HL-60 (cell line): Measurements from ENCODE around the gene MIDN.

Experiments used
- DNase-seq, 2 experiments: peaks; one replicate each; pipeline ENCODE4 v3.0.0-alpha.2; 2010 to 2020; ENCODE audit warnings: low read depth in 1 of 2, low spot score in 1 of 2
- H3K27ac ChIP-seq: fragments of 250-450 bp; sonication (Bioruptor Pico); replicated peaks from 2 replicates; pipeline ENCODE4 v1.5.1; 2020; ENCODE audit warnings: mild to moderate bottlenecking, moderate library complexity
- H3K27me3 ChIP-seq: fragments of 250-450 bp; sonication (Bioruptor Pico); 2 replicates; pipeline ENCODE4 v1.5.1; 2021; ENCODE audit warnings: mild to moderate bottlenecking, moderate library complexity; ENCODE audit not compliant: insufficient read depth, poor library complexity, severe bottlenecking
- H3K4me3 ChIP-seq: replicated peaks from 2 replicates; pipeline ENCODE4 v1.5.1; 2011; ENCODE audit warnings: mild to moderate bottlenecking, control low read depth, low read length; ENCODE audit not compliant: insufficient read depth
- GABPA ChIP-seq: IDR thresholded peaks from 2 replicates; pipeline ENCODE4 v1.6.1; 2012; ENCODE audit warnings: low read depth
- POLR2AphosphoS5 ChIP-seq: IDR thresholded peaks from 2 replicates; pipeline ENCODE4 v1.6.1; 2012; ENCODE audit warnings: low read depth
- SPI1 ChIP-seq: IDR thresholded peaks from 2 replicates; pipeline ENCODE4 v1.6.1; 2012; ENCODE audit warnings: low read depth, mild to moderate bottlenecking, borderline replicate concordance
- TF ChIP-seq, protein P1 (sequence below): IDR thresholded peaks from 2 replicates; pipeline ENCODE4 v1.6.1; 2012; ENCODE audit warnings: low read depth; ENCODE audit not compliant: insufficient replicate concordance
- TF ChIP-seq, protein P2 (sequence below): IDR thresholded peaks from one replicate; pipeline ENCODE4 v1.5.1; 2011; ENCODE audit warnings: low read length, control low read depth, inconsistent platforms; ENCODE audit not compliant: insufficient read depth

The MIDN gene

DNA sequence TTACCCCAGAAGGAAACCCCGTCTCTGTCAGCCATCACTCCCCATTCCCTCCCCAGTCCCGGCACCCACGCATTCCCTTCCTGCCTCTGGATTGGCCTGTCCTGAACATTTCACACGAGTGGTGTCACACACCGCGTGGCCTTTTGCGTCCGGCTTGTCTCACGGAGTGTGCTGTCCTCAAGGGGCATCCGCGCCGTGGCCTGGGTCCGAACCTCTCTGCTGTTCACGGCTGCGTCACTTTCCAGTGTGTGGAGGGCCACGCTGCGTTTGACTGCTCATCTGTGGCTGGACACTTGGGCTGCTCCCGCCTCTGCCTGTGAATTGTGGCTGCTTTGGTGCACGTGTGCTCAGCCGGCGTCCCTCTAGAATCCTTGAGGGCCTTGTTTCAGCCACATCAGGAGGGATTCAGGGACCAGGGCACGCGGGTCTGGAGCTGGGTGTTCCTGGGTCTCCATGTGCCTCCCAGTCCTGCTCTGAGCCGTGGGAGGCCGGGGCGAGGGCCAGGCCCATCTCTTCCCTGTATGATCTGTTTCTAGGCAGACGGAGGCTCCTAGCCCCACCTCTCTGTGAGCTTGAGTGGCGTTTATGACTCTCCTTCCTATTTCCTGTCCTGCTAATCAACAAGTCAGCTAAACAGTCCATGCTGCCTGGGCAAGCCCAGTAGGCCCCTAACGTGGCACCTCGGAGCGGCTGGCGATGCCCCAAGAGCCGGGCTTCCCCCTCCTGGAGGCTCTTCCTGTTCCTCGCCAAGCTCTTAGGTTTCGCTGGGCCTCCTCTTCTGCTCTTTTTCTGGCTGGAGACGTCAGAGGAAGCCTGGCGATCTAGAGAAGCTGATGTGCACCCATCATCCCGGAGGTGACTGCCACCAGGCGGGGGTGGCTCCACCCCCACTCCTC, 34.7 kb upstream of the MIDN start:
- Histone ChIP-seq H3K27me3 (no peaks in the 10 kb centered on the region), H3K27ac (peak overlapping the region; percentile 48), H3K4me3 (no peak overlapping the region)
- TF ChIP-seq, protein P1, sequence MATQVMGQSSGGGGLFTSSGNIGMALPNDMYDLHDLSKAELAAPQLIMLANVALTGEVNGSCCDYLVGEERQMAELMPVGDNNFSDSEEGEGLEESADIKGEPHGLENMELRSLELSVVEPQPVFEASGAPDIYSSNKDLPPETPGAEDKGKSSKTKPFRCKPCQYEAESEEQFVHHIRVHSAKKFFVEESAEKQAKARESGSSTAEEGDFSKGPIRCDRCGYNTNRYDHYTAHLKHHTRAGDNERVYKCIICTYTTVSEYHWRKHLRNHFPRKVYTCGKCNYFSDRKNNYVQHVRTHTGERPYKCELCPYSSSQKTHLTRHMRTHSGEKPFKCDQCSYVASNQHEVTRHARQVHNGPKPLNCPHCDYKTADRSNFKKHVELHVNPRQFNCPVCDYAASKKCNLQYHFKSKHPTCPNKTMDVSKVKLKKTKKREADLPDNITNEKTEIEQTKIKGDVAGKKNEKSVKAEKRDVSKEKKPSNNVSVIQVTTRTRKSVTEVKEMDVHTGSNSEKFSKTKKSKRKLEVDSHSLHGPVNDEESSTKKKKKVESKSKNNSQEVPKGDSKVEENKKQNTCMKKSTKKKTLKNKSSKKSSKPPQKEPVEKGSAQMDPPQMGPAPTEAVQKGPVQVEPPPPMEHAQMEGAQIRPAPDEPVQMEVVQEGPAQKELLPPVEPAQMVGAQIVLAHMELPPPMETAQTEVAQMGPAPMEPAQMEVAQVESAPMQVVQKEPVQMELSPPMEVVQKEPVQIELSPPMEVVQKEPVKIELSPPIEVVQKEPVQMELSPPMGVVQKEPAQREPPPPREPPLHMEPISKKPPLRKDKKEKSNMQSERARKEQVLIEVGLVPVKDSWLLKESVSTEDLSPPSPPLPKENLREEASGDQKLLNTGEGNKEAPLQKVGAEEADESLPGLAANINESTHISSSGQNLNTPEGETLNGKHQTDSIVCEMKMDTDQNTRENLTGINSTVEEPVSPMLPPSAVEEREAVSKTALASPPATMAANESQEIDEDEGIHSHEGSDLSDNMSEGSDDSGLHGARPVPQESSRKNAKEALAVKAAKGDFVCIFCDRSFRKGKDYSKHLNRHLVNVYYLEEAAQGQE: no peak
- TF ChIP-seq POLR2AphosphoS5: 0 out of 2 replicates have a peak, but pooled peaks have one; percentile 25
- peak; percentile 57; the same call in 1 of the 2 replicates for TF ChIP-seq SPI1
- DNase-seq: peak; percentile 75 to 83

DNA sequence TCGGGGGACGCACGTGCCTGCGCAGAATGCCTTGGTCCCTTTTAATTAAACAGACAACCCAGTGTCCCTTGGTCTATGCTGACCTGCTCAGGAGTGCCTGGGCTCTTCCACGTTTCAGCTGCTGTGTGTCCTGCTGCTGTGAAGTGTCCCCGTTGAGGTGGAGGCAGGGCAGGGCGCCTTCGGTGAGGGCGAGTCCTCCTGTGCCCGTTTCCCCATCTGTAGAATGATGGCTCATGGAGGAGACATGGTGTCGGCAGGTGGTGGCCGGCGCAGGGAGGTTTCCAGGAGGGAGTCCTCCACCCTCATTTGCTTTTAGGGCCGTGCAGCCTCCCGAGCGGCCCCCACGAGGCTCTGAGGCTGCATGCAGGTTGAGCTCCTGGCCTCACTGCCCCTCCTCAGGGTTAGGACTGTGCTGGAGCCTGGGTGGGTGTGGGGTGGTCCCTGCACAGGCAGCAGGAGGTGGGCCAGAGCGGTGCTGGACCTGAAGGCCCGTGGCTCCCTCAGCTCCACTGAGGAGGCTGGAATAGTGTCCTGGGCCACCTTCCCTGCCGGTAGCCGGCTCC, 34.0 kb upstream of the MIDN start:
- no peaks in the 10 kb centered on the region for H3K27me3 ChIP-seq
- peak overlapping the region; percentile 48 for H3K27ac ChIP-seq
- no peak for DNase-seq
- TF ChIP-seq, protein P2, sequence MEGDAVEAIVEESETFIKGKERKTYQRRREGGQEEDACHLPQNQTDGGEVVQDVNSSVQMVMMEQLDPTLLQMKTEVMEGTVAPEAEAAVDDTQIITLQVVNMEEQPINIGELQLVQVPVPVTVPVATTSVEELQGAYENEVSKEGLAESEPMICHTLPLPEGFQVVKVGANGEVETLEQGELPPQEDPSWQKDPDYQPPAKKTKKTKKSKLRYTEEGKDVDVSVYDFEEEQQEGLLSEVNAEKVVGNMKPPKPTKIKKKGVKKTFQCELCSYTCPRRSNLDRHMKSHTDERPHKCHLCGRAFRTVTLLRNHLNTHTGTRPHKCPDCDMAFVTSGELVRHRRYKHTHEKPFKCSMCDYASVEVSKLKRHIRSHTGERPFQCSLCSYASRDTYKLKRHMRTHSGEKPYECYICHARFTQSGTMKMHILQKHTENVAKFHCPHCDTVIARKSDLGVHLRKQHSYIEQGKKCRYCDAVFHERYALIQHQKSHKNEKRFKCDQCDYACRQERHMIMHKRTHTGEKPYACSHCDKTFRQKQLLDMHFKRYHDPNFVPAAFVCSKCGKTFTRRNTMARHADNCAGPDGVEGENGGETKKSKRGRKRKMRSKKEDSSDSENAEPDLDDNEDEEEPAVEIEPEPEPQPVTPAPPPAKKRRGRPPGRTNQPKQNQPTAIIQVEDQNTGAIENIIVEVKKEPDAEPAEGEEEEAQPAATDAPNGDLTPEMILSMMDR: no peak
- TF ChIP-seq GABPA (no peak), SPI1 (no peak), POLR2AphosphoS5 (no peak)
- TF ChIP-seq, protein P1: no peak
- H3K4me3 ChIP-seq: no peak overlapping the region

DNA sequence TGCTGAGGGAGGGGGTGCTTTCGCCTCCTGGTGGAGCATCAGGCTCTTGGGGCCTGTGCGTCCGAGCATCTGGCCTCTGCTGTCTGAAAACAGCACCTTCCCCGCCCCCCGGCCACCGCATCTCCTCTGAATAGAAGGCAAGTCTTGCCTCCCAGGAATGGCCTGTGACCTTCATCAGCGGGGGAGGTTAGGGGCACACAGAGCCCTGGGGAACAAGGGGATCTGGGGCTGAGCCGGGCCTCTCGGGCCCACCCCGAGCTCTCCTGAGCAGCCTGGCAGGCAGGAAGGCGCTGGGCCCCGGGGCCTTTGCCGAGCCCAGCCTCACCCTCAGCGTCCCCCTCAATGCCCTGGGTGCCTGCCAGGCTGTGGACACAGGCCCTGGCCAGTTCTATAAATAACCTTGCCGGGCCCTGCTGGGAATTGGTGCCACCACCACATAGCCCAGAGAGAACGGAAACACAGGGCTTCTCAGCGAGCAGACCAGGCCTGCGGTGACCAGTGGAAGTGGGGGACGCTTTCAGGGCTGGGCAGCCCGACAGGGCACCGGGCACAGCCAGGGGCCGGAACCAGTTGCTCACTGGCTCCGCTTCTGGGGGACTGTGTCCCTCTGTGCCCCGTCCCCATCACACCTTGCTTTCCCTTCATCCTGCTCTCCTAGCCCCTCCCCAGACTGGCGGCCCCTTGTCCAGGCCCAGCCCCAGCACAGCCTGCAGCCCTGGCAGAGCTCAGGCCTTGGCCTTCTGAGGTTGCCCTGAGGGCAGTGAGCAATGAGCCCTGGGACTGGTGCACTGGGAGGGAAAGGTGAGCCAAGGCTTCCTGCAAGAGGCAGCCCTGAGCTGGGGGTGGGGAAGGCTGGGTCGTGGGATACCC, 33.3 kb upstream of the MIDN start:
- no peaks in the 10 kb centered on the region for H3K27me3 ChIP-seq
- TF ChIP-seq SPI1 (no peak), GABPA (no peak), POLR2AphosphoS5 (no peak)
- TF ChIP-seq, protein P1: no peak
- TF ChIP-seq, protein P2: no peak
- no peak overlapping the region for H3K4me3 ChIP-seq
- no peak for DNase-seq
- H3K27ac ChIP-seq: no peak overlapping the region
